ENCODE measurements around the gene GPR146. TPM values are rescaled to one million over a fixed set of nuclear protein-coding genes. Genes with fewer than 3 reads are reported as not detected.

The GPR146 gene
- total RNA-seq, 4 donors from 2014 or later, result 9.2 to 14.5 TPM; not detected in 2

DNA sequence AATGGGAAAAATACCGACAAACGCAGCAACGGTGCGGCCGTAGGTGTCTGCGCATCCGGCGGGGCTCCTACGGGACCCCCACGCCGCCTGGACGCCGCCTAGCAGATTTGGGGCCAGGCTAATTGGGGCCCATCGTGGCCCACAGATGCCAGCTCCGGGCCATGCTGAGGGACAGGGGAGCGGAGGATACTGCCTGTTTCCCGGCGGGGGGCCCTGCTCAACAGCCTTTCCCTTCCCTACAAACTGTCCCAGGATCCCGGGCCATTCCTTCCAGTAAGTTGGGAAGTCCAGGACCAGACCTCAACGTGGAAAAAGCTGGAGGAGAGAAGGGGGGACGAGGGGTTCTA is 21.9 kb downstream of the GPR146 start:
- no peak for DNase-seq
- Histone ChIP-seq H3K27me3 (no peaks in the 10 kb centered on the region), H3K27ac (no peak overlapping the region), H3K9me3 (no peaks in the 10 kb centered on the region), H3K4me1 (peaks cover 9 to 10% (median 9%) of the 10 kb centered on the region in 4 donors), H3K4me3 (no peak overlapping the region), H3K36me3 (no peaks in the 10 kb centered on the region)
- intact Hi-C loops (cut with DNase I; ENCODE audit: low total_unique reads), result no loop called here
- in situ Hi-C loops (cut with MboI; ENCODE audit: low pct_ligation_motif_present in 1 of 4, low pct_unique_long_range_greater_than_20kb in 1 of 4, low sequenced_read_pairs in 3 of 4), result loop anchor here in 2 of 4 donors (10.0 kb wide), 1 partner anchor 71 kb away; no protein-coding TSS in a partner anchor
- no peak for TF ChIP-seq POLR2AphosphoS5 (IDR thresholded peaks at IDR 0.05)
- no peak for TF ChIP-seq EP300 (IDR thresholded peaks at IDR 0.05; ENCODE audit: low read depth)
- no peak for TF ChIP-seq POLR2A (IDR thresholded peaks at IDR 0.05)
- TF ChIP-seq, protein P1, sequence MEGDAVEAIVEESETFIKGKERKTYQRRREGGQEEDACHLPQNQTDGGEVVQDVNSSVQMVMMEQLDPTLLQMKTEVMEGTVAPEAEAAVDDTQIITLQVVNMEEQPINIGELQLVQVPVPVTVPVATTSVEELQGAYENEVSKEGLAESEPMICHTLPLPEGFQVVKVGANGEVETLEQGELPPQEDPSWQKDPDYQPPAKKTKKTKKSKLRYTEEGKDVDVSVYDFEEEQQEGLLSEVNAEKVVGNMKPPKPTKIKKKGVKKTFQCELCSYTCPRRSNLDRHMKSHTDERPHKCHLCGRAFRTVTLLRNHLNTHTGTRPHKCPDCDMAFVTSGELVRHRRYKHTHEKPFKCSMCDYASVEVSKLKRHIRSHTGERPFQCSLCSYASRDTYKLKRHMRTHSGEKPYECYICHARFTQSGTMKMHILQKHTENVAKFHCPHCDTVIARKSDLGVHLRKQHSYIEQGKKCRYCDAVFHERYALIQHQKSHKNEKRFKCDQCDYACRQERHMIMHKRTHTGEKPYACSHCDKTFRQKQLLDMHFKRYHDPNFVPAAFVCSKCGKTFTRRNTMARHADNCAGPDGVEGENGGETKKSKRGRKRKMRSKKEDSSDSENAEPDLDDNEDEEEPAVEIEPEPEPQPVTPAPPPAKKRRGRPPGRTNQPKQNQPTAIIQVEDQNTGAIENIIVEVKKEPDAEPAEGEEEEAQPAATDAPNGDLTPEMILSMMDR (IDR thresholded peaks at IDR 0.05), result no peak
- 84% methylated on average over 18 of the region's 21 CpGs; no CpG with 5 or more reads in 1 of the 2 donors for WGBS, 2 donors (ENCODE audit: low coverage in 1 of 2)

DNA sequence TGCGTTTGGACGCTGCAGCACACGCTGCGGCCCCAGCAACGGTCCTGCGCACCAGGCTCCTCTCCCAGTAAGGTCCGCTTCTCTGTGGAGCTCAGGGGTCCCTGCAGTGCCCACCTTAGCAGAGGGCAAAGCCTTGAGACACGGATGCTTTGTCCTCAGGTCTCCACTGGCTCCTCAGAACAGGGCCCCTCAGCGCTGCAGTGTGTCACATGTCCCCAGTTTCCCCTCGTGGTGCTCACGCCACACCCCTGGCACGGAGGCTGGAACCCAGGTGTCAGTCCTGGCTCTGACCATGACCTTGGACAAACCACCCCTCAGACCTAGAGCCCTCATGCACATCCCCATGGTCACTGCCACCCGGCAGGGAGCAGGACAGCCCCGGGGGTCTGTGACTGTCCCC is 23.7 kb downstream of the GPR146 start:
- WGBS, 2 donors (ENCODE audit: low coverage in 1 of 2), result 90% methylated on average over 4 of the region's 14 CpGs; no CpG with 5 or more reads in 1 of the 2 donors
- H3K27ac ChIP-seq, result no peak overlapping the region
- in situ Hi-C loops (cut with MboI; ENCODE audit: low pct_ligation_motif_present in 1 of 4, low pct_unique_long_range_greater_than_20kb in 1 of 4, low sequenced_read_pairs in 3 of 4) (loop anchor here in 2 of 4 donors (10.0 kb wide), 1 partner anchor 73 kb away; no protein-coding TSS in a partner anchor), intact Hi-C loops (cut with DNase I; ENCODE audit: low total_unique reads) (no loop called here)
- no peaks in the 10 kb centered on the region for H3K9me3 ChIP-seq
- H3K4me3 ChIP-seq, result no peak overlapping the region
- no peaks in the 10 kb centered on the region for H3K36me3 ChIP-seq
- peaks cover 9 to 10% (median 9%) of the 10 kb centered on the region in 4 donors for H3K4me1 ChIP-seq
- no peak for DNase-seq
- TF ChIP-seq POLR2A (IDR thresholded peaks at IDR 0.05) (no peak), EP300 (IDR thresholded peaks at IDR 0.05; ENCODE audit: low read depth) (no peak), POLR2AphosphoS5 (IDR thresholded peaks at IDR 0.05) (no peak)
- TF ChIP-seq, protein P1 (IDR thresholded peaks at IDR 0.05), result no peak
- no peaks in the 10 kb centered on the region for H3K27me3 ChIP-seq

- DNase-seq, result no peak
- in situ Hi-C loops (cut with MboI; ENCODE audit: low pct_ligation_motif_present in 1 of 4, low pct_unique_long_range_greater_than_20kb in 1 of 4, low sequenced_read_pairs in 3 of 4), result loop anchor here in 2 of 4 donors (10.0 kb wide), 1 partner anchor 74 kb away; no protein-coding TSS in a partner anchor
- Histone ChIP-seq H3K4me3 (no peak overlapping the region), H3K27me3 (no peaks in the 10 kb centered on the region), H3K36me3 (no peaks in the 10 kb centered on the region), H3K4me1 (peaks cover 9 to 10% (median 9%) of the 10 kb centered on the region in 4 donors), H3K9me3 (no peaks in the 10 kb centered on the region), H3K27ac (no peak overlapping the region)
- WGBS, 2 donors (ENCODE audit: low coverage in 1 of 2), result 80 to 87% methylated on average over 3 to 11 of the region's 11 CpGs
- TF ChIP-seq POLR2A (IDR thresholded peaks at IDR 0.05) (no peak), POLR2AphosphoS5 (IDR thresholded peaks at IDR 0.05) (no peak), EP300 (IDR thresholded peaks at IDR 0.05; ENCODE audit: low read depth) (no peak)
- TF ChIP-seq, protein P1 (IDR thresholded peaks at IDR 0.05), result no peak
- intact Hi-C loops (cut with DNase I; ENCODE audit: low total_unique reads), result no loop called here
Measured at GRCh38 chr7:1068619-1069018, 24.3 kb downstream of the GPR146 start.

DNA sequence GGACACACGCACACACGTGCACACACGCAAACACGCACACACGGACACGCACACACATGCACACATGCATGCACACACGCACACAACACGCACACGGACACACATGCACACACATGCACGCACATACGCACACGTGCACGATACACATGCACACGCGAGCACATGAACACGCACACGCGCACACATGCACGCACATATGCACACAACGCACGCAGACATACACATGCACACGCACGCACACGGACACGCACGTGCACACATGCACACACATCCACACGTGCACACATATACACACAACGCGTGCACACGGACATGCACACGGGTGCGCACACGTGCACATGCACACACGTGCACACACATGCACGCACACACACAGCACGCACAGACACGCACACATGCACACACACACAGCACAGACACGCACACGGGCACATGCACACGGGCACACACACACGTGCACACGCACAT is 26.2 kb downstream of the GPR146 start:
- no peak for DNase-seq
- intact Hi-C loops (cut with DNase I; ENCODE audit: low total_unique reads) (no loop called here), in situ Hi-C loops (cut with MboI; ENCODE audit: low pct_ligation_motif_present in 1 of 4, low pct_unique_long_range_greater_than_20kb in 1 of 4, low sequenced_read_pairs in 3 of 4) (no loop called here)
- no peak overlapping the region for H3K4me3 ChIP-seq
- no peaks in the 10 kb centered on the region for H3K27me3 ChIP-seq
- no peaks in the 10 kb centered on the region for H3K9me3 ChIP-seq
- WGBS, 2 donors (ENCODE audit: low coverage in 1 of 2), result 94 to 96% methylated on average over 5 to 42 of the region's 42 CpGs
- H3K36me3 ChIP-seq, result no peaks in the 10 kb centered on the region
- TF ChIP-seq POLR2AphosphoS5 (IDR thresholded peaks at IDR 0.05) (no peak), POLR2A (IDR thresholded peaks at IDR 0.05) (no peak), EP300 (IDR thresholded peaks at IDR 0.05; ENCODE audit: low read depth) (no peak)
- TF ChIP-seq, protein P1 (IDR thresholded peaks at IDR 0.05), result no peak
- H3K27ac ChIP-seq, result no peak overlapping the region
- H3K4me1 ChIP-seq, result peaks cover 5 to 6% (median 6%) of the 10 kb centered on the region in 4 donors

All from transverse colon (tissue), 4 donors.